ENCODE results near the gene AGPAT3.
A peak's percentile ranks its signal among the peaks of the same experiment; 100 is the strongest.

The AGPAT3 gene

GRCh38 chr21:43919871-43920801 lies 55.1 kb downstream of the AGPAT3 start:
- no peak overlapping the region; the same call in 1 of the 2 replicates for H3K4me3 ChIP-seq (ENCODE audit: low read length)
- TF ChIP-seq ZNF274 (IDR thresholded peaks at IDR 0.05; ENCODE audit: low read depth, low read length), result no peak

GRCh38 chr21:43921571-43921978 lies 56.6 kb downstream of the AGPAT3 start:
- peak overlapping the region; percentile 14; the same call in 1 of the 2 replicates for H3K4me3 ChIP-seq (ENCODE audit: low read length)
- no peak for TF ChIP-seq ZNF274 (IDR thresholded peaks at IDR 0.05; ENCODE audit: low read depth, low read length)

- no peak for TF ChIP-seq ZNF274 (IDR thresholded peaks at IDR 0.05; ENCODE audit: low read depth, low read length)
- peak overlapping the region; percentile 13; the same call in 1 of the 2 replicates for H3K4me3 ChIP-seq (ENCODE audit: low read length)
Observed at GRCh38 chr21:43921979-43922945, 57.2 kb downstream of the AGPAT3 start.

- H3K4me3 ChIP-seq (ENCODE audit: low read length), result no peak overlapping the region
- no peak for TF ChIP-seq ZNF274 (IDR thresholded peaks at IDR 0.05; ENCODE audit: low read depth, low read length)
Observed at GRCh38 chr21:43922949-43923348, 57.9 kb downstream of the AGPAT3 start.

GRCh38 chr21:43923391-43923790 lies 58.4 kb downstream of the AGPAT3 start:
- H3K4me3 ChIP-seq (ENCODE audit: low read length), result no peak overlapping the region
- TF ChIP-seq ZNF274 (IDR thresholded peaks at IDR 0.05; ENCODE audit: low read depth, low read length), result no peak

- no peak overlapping the region for H3K4me3 ChIP-seq (ENCODE audit: low read length)
- no peak for TF ChIP-seq ZNF274 (IDR thresholded peaks at IDR 0.05; ENCODE audit: low read depth, low read length)
Observed at GRCh38 chr21:43924421-43925095, 59.5 kb downstream of the AGPAT3 start.

GRCh38 chr21:43925096-43925481 lies 60.1 kb downstream of the AGPAT3 start:
- no peak for TF ChIP-seq ZNF274 (IDR thresholded peaks at IDR 0.05; ENCODE audit: low read depth, low read length)
- H3K4me3 ChIP-seq (ENCODE audit: low read length), result no peak overlapping the region

- no peak for TF ChIP-seq ZNF274 (IDR thresholded peaks at IDR 0.05; ENCODE audit: low read depth, low read length)
- no peak overlapping the region for H3K4me3 ChIP-seq (ENCODE audit: low read length)
Observed at GRCh38 chr21:43925609-43926008, 60.6 kb downstream of the AGPAT3 start.

- no peak overlapping the region for H3K4me3 ChIP-seq (ENCODE audit: low read length)
- no peak for TF ChIP-seq ZNF274 (IDR thresholded peaks at IDR 0.05; ENCODE audit: low read depth, low read length)
Observed at GRCh38 chr21:43926196-43926595, 61.2 kb downstream of the AGPAT3 start.

GRCh38 chr21:43927591-43928221 lies 62.7 kb downstream of the AGPAT3 start:
- TF ChIP-seq ZNF274 (IDR thresholded peaks at IDR 0.05; ENCODE audit: low read depth, low read length), result no peak
- H3K4me3 ChIP-seq (ENCODE audit: low read length), result no peak overlapping the region

GRCh38 chr21:43928222-43929125 lies 63.5 kb downstream of the AGPAT3 start:
- H3K4me3 ChIP-seq (ENCODE audit: low read length), result no peak overlapping the region
- no peak for TF ChIP-seq ZNF274 (IDR thresholded peaks at IDR 0.05; ENCODE audit: low read depth, low read length)

- H3K4me3 ChIP-seq (ENCODE audit: low read length), result no peak overlapping the region
Observed at GRCh38 chr21:43929217-43929971, 64.4 kb downstream of the AGPAT3 start.

More at GRCh38 chr21:43929217-43929971, 64.4 kb downstream of the AGPAT3 start:
- no peak for TF ChIP-seq ZNF274 (IDR thresholded peaks at IDR 0.05; ENCODE audit: low read depth, low read length)
